HepG2 (cell line): ENCODE measurements around the gene MYADML2. TPM values are rescaled to one million over a fixed set of nuclear protein-coding genes. Genes with fewer than 3 reads are reported as not detected.
A peak's percentile ranks its signal among the peaks of the same experiment; 100 is the strongest.

Experiments used
- EEA1 ChIP-seq: sonication (generic); formaldehyde crosslinking; IDR thresholded peaks from 2 replicates; pipeline ENCODE4 v1.5.1; 2020; ENCODE audit warnings: mild to moderate bottlenecking, missing genetic modification reagents, borderline replicate concordance
- GLI4 ChIP-seq: sonication (generic); formaldehyde crosslinking; IDR thresholded peaks from 2 replicates; pipeline ENCODE4 v1.5.1; 2020; ENCODE audit warnings: missing genetic modification reagents, mild to moderate bottlenecking, moderate library complexity, borderline replicate concordance
- IKZF4 ChIP-seq: sonication (generic); formaldehyde crosslinking; IDR thresholded peaks from 2 replicates; pipeline ENCODE4 v1.5.1; 2020; ENCODE audit warnings: borderline replicate concordance, mild to moderate bottlenecking, low read depth, missing genetic modification reagents; ENCODE audit errors: not compliant biosample characterization
- IRF1 ChIP-seq: sonication (generic); formaldehyde crosslinking; IDR thresholded peaks from 2 replicates; pipeline ENCODE4 v1.4.0; 2020; ENCODE audit warnings: low read depth, mild to moderate bottlenecking, missing genetic modification reagents
- KDM1A ChIP-seq: IDR thresholded peaks from 2 replicates; pipeline ENCODE4 v1.6.1; 2016; ENCODE audit warnings: missing compliant biosample characterization
- NR1H2 ChIP-seq: sonication (generic); formaldehyde crosslinking; IDR thresholded peaks from 2 replicates; pipeline ENCODE4 v1.8.1; 2022; ENCODE audit warnings: low read depth, missing genetic modification reagents, borderline replicate concordance
- PBX3 ChIP-seq: sonication (generic); formaldehyde crosslinking; IDR thresholded peaks from 2 replicates; pipeline ENCODE4 v1.8.1; 2023; ENCODE audit warnings: missing genetic modification reagents, inconsistent platforms, borderline replicate concordance
- PITX1 ChIP-seq: sonication (generic); formaldehyde crosslinking; IDR thresholded peaks from 2 replicates; pipeline ENCODE4 v1.5.1; 2020; ENCODE audit warnings: mild to moderate bottlenecking, missing genetic modification reagents
- SPEN ChIP-seq: sonication (generic); formaldehyde crosslinking; IDR thresholded peaks from 2 replicates; pipeline ENCODE4 v1.5.1; 2020; ENCODE audit warnings: low read depth, mild to moderate bottlenecking, missing genetic modification reagents
- TEF ChIP-seq: sonication (generic); formaldehyde crosslinking; IDR thresholded peaks from 2 replicates; pipeline ENCODE4 v1.5.0; 2020; ENCODE audit warnings: missing genetic modification reagents
- TFDP1 ChIP-seq: IDR thresholded peaks from 2 replicates; pipeline ENCODE4 v1.6.1; 2016; ENCODE audit warnings: missing compliant biosample characterization, missing genetic modification reagents, borderline replicate concordance
- THAP7 ChIP-seq: sonication (generic); formaldehyde crosslinking; IDR thresholded peaks from 2 replicates; pipeline ENCODE4 v1.8.1; 2023; ENCODE audit warnings: mild to moderate bottlenecking, missing genetic modification reagents
- TRAFD1 ChIP-seq: sonication (generic); formaldehyde crosslinking; IDR thresholded peaks from 2 replicates; pipeline ENCODE4 v1.5.1; 2020; ENCODE audit warnings: missing genetic modification reagents, mild to moderate bottlenecking, borderline replicate concordance
- ZBTB38 ChIP-seq: sonication (generic); formaldehyde crosslinking; IDR thresholded peaks from 2 replicates; pipeline ENCODE4 v1.5.1; 2020; ENCODE audit warnings: mild to moderate bottlenecking, missing genetic modification reagents
- ZBTB46 ChIP-seq: sonication (generic); formaldehyde crosslinking; IDR thresholded peaks from 2 replicates; pipeline ENCODE4 v1.4.0; 2020; ENCODE audit warnings: mild to moderate bottlenecking, missing genetic modification reagents, borderline replicate concordance
- ZNF138 ChIP-seq: sonication (generic); formaldehyde crosslinking; IDR thresholded peaks from 2 replicates; pipeline ENCODE4 v1.5.0; 2020; ENCODE audit warnings: mild to moderate bottlenecking, low read depth, missing genetic modification reagents
- ZNF720 ChIP-seq: sonication (generic); formaldehyde crosslinking; IDR thresholded peaks from 2 replicates; pipeline ENCODE4 v1.4.0; 2020; ENCODE audit warnings: missing genetic modification reagents
- ZNF772 ChIP-seq: sonication (generic); formaldehyde crosslinking; IDR thresholded peaks from 2 replicates; pipeline ENCODE4 v1.5.0; 2020; ENCODE audit warnings: mild to moderate bottlenecking, missing genetic modification reagents
- polyA plus RNA-seq, 8 experiments: library from polyadenylated mRNA; depleted of rRNA in 3 of 8; stranded (reverse) in 7 of 8; unstranded in 1 of 8; fragments of >200 nt; fragmentation: Illumina TruSeq in 4 of 8; extraction: Trizol in 4 of 8; gene quantifications; 2 replicates each; pipeline versions ENCODE4 v1.2.1 to v1.2.3, GENCODE V29; 2011 to 2016; ENCODE audit warnings: low read depth in 4 of 8, missing spikeins in 1 of 8, mixed read lengths in 1 of 8; ENCODE audit not compliant: insufficient read depth in 1 of 8
- total RNA-seq, 5 experiments: library from RNA; depleted of rRNA; stranded (reverse); fragments of >200 nt; fragmentation: Illumina TruSeq; extraction: Trizol; gene quantifications; 2 replicates each; pipeline ENCODE4 v1.2.3, GENCODE V29; 2016; ENCODE audit warnings: low read depth in 1 of 5

The MYADML2 gene
- total and polyA plus RNA-seq, 2 of the 13 experiments (the other 11 are each of a cell fraction or from before 2014, with no cell fraction given): not detected

- peak; percentile 33; the same call in 1 of the 2 replicates for TF ChIP-seq ZNF772 (CRISPR knock-in tag)
- no peak; the same call in 1 of the 2 replicates for TF ChIP-seq PITX1 (CRISPR knock-in tag)
- TF ChIP-seq TRAFD1 (CRISPR knock-in tag): peak; percentile 90; the same call in 1 of the 2 replicates
- no peak for TF ChIP-seq PBX3 (CRISPR knock-in tag)
- peak; percentile 36; the same call in 1 of the 2 replicates for TF ChIP-seq ZBTB38 (CRISPR knock-in tag)
- no peak for TF ChIP-seq ZBTB46 (CRISPR knock-in tag)
- TF ChIP-seq NR1H2 (CRISPR knock-in tag): peak; percentile 78; the same call in 1 of the 2 replicates
- TF ChIP-seq IKZF4 (CRISPR knock-in tag): peak; percentile 29
- 0 out of 2 replicates have a peak, but pooled peaks have one; percentile 24 for TF ChIP-seq ZNF138 (CRISPR knock-in tag)
- peak; percentile 48 for TF ChIP-seq TFDP1 (CRISPR knock-in tag)
- peak; percentile 88; the same call in 1 of the 2 replicates for TF ChIP-seq GLI4 (CRISPR knock-in tag)
- 0 out of 2 replicates have a peak, but pooled peaks have one; percentile 20 for TF ChIP-seq KDM1A (CRISPR knock-in tag)
- no peak for TF ChIP-seq ZNF720 (CRISPR knock-in tag)
- TF ChIP-seq SPEN (CRISPR knock-in tag): no peak; the same call in 1 of the 2 replicates
- 0 out of 2 replicates have a peak, but pooled peaks have one; percentile 16 for TF ChIP-seq IRF1 (CRISPR knock-in tag)
- no peak; the same call in 1 of the 2 replicates for TF ChIP-seq TEF (CRISPR knock-in tag)
- TF ChIP-seq THAP7: no peak
- TF ChIP-seq EEA1 (CRISPR knock-in tag): 0 out of 2 replicates have a peak, but pooled peaks have one; percentile 74
These were observed 48.6 kb upstream of the MYADML2 start (continued) for GRCh38 chr17:81995463-81996231.
